Rectal smooth muscle tissue (tissue), 1 donor: ENCODE data around the gene CDC42EP2.

Experiments
- H3K27ac ChIP-seq: one replicate; pipeline ENCODE4 v1.7.0; 2013; ENCODE audit warnings: low read depth, low read length, inconsistent platforms
- H3K27me3 ChIP-seq: one replicate; pipeline ENCODE4 v1.7.0; 2013; ENCODE audit warnings: low read length; ENCODE audit not compliant: control insufficient read depth, insufficient read depth
- H3K36me3 ChIP-seq: one replicate; pipeline ENCODE4 v1.7.0; 2013; ENCODE audit warnings: low read length; ENCODE audit not compliant: control insufficient read depth, insufficient read depth
- H3K4me1 ChIP-seq: one replicate; pipeline ENCODE4 v1.7.0; 2013; ENCODE audit warnings: low read length; ENCODE audit not compliant: control insufficient read depth, insufficient read depth
- H3K4me3 ChIP-seq: one replicate; pipeline ENCODE4 v1.7.0; 2013; ENCODE audit warnings: low read length
- H3K9ac ChIP-seq: one replicate; pipeline ENCODE4 v1.7.0; 2013; ENCODE audit warnings: low read length

The CDC42EP2 gene

GRCh38 chr11:65301491-65302329 is 13.0 kb upstream of the CDC42EP2 start:
- peaks cover 43% of the 10 kb centered on the region for H3K4me1 ChIP-seq
- no peak overlapping the region for H3K9ac ChIP-seq
- H3K27me3 ChIP-seq = no peaks in the 10 kb centered on the region
- no peak overlapping the region for H3K27ac ChIP-seq
- no peak overlapping the region for H3K4me3 ChIP-seq
- no peaks in the 10 kb centered on the region for H3K36me3 ChIP-seq

- H3K27ac ChIP-seq = no peak overlapping the region
- no peak overlapping the region for H3K9ac ChIP-seq
- H3K4me1 ChIP-seq = peaks cover 30% of the 10 kb centered on the region
- H3K4me3 ChIP-seq = no peak overlapping the region
- no peaks in the 10 kb centered on the region for H3K36me3 ChIP-seq
- H3K27me3 ChIP-seq = no peaks in the 10 kb centered on the region
Measured at GRCh38 chr11:65303555-65303954, 11.1 kb upstream of the CDC42EP2 start.

- no peak overlapping the region for H3K27ac ChIP-seq
- no peaks in the 10 kb centered on the region for H3K36me3 ChIP-seq
- H3K9ac ChIP-seq = no peak overlapping the region
- peaks cover 25% of the 10 kb centered on the region for H3K4me1 ChIP-seq
- no peaks in the 10 kb centered on the region for H3K27me3 ChIP-seq
- no peak overlapping the region for H3K4me3 ChIP-seq
Measured at GRCh38 chr11:65304110-65304509, 10.6 kb upstream of the CDC42EP2 start.

- Histone ChIP-seq H3K4me3 (no peak overlapping the region), H3K27me3 (no peaks in the 10 kb centered on the region), H3K27ac (peak overlapping the region; percentile 78), H3K9ac (no peak overlapping the region), H3K4me1 (peaks cover 20% of the 10 kb centered on the region), H3K36me3 (no peaks in the 10 kb centered on the region)
Measured at GRCh38 chr11:65304613-65305012, 10.1 kb upstream of the CDC42EP2 start.

- no peak overlapping the region for H3K4me3 ChIP-seq
- H3K9ac ChIP-seq = no peak overlapping the region
- H3K27me3 ChIP-seq = no peaks in the 10 kb centered on the region
- no peaks in the 10 kb centered on the region for H3K36me3 ChIP-seq
- H3K27ac ChIP-seq = peak overlapping the region; percentile 78
- H3K4me1 ChIP-seq = peaks cover 20% of the 10 kb centered on the region
Measured at GRCh38 chr11:65305501-65306268, 9.0 kb upstream of the CDC42EP2 start.

- Histone ChIP-seq H3K36me3 (no peaks in the 10 kb centered on the region), H3K27ac (no peak overlapping the region), H3K4me1 (peaks cover 12% of the 10 kb centered on the region), H3K27me3 (no peaks in the 10 kb centered on the region), H3K9ac (no peak overlapping the region), H3K4me3 (no peak overlapping the region)
Measured at GRCh38 chr11:65307298-65308229, 7.1 kb upstream of the CDC42EP2 start.

- Histone ChIP-seq H3K4me1 (peaks cover 12% of the 10 kb centered on the region), H3K36me3 (no peaks in the 10 kb centered on the region), H3K27me3 (no peaks in the 10 kb centered on the region), H3K9ac (no peak overlapping the region), H3K27ac (no peak overlapping the region), H3K4me3 (no peak overlapping the region)
Measured at GRCh38 chr11:65308281-65308891, 6.3 kb upstream of the CDC42EP2 start.

- no peak overlapping the region for H3K4me3 ChIP-seq
- no peaks in the 10 kb centered on the region for H3K27me3 ChIP-seq
- no peak overlapping the region for H3K27ac ChIP-seq
- H3K36me3 ChIP-seq = no peaks in the 10 kb centered on the region
- peaks cover 14% of the 10 kb centered on the region for H3K4me1 ChIP-seq
- no peak overlapping the region for H3K9ac ChIP-seq
Measured at GRCh38 chr11:65309006-65309405, 5.7 kb upstream of the CDC42EP2 start.

GRCh38 chr11:65310215-65310614 is 4.5 kb upstream of the CDC42EP2 start:
- no peaks in the 10 kb centered on the region for H3K27me3 ChIP-seq
- H3K9ac ChIP-seq = no peak overlapping the region
- no peak overlapping the region for H3K4me3 ChIP-seq
- H3K27ac ChIP-seq = no peak overlapping the region
- H3K4me1 ChIP-seq = peaks cover 13% of the 10 kb centered on the region
- H3K36me3 ChIP-seq = no peaks in the 10 kb centered on the region

GRCh38 chr11:65310736-65311135 is 3.9 kb upstream of the CDC42EP2 start:
- no peak overlapping the region for H3K9ac ChIP-seq
- no peak overlapping the region for H3K4me3 ChIP-seq
- no peak overlapping the region for H3K27ac ChIP-seq

GRCh38 chr11:65311170-65311678 is 3.4 kb upstream of the CDC42EP2 start:
- H3K36me3 ChIP-seq = no peaks in the 10 kb centered on the region
- H3K4me1 ChIP-seq = peaks cover 13% of the 10 kb centered on the region
- no peak overlapping the region for H3K27ac ChIP-seq

More at GRCh38 chr11:65310736-65311135, 3.9 kb upstream of the CDC42EP2 start:
- peaks cover 9% of the 10 kb centered on the region for H3K4me1 ChIP-seq
- H3K36me3 ChIP-seq = no peaks in the 10 kb centered on the region
- H3K27me3 ChIP-seq = no peaks in the 10 kb centered on the region

More at GRCh38 chr11:65311170-65311678, 3.4 kb upstream of the CDC42EP2 start:
- H3K4me3 ChIP-seq = no peak overlapping the region
- no peaks in the 10 kb centered on the region for H3K27me3 ChIP-seq
- no peak overlapping the region for H3K9ac ChIP-seq
